Measurements from ENCODE around the gene NOXA1.
"Not testable (repeated sequence)": the region's sequence is repeated elsewhere in the genome, so short reads cannot be mapped to it uniquely, and the experiment has no call there.

The NOXA1 gene

GRCh38 chr9:137404961-137405567 lies 18.1 kb upstream of the NOXA1 start:
- DNase-seq (ENCODE audit: low spot score) (no peak), FAIRE-seq (no peak)

GRCh38 chr9:137405677-137406081 lies 17.5 kb upstream of the NOXA1 start:
- no peak for FAIRE-seq
- no peak for DNase-seq (ENCODE audit: low spot score)

GRCh38 chr9:137406085-137406760 lies 17.0 kb upstream of the NOXA1 start:
- FAIRE-seq, result no peak

GRCh38 chr9:137406876-137407589 lies 16.2 kb upstream of the NOXA1 start:
- DNase-seq (ENCODE audit: low spot score) (no peak), FAIRE-seq (no peak)

More at GRCh38 chr9:137406085-137406760, 17.0 kb upstream of the NOXA1 start:
- no peak for DNase-seq (ENCODE audit: low spot score)

- no peak for FAIRE-seq
- DNase-seq (ENCODE audit: low spot score), result no peak
Measured at GRCh38 chr9:137407590-137408300, 15.4 kb upstream of the NOXA1 start.

GRCh38 chr9:137408651-137409405 lies 14.4 kb upstream of the NOXA1 start:
- DNase-seq (ENCODE audit: low spot score) (no peak), FAIRE-seq (no peak)

- FAIRE-seq, result no peak
- no peak for DNase-seq (ENCODE audit: low spot score)
Measured at GRCh38 chr9:137409515-137409914, 13.7 kb upstream of the NOXA1 start.

- not testable (repeated sequence) for DNase-seq (ENCODE audit: low spot score); FAIRE-seq
Measured at GRCh38 chr9:137410236-137410890, 12.8 kb upstream of the NOXA1 start.

- DNase-seq (ENCODE audit: low spot score) (no peak), FAIRE-seq (no peak)
Measured at GRCh38 chr9:137410891-137411249, 12.3 kb upstream of the NOXA1 start.

GRCh38 chr9:137411260-137411644 lies 11.9 kb upstream of the NOXA1 start:
- no peak for FAIRE-seq

GRCh38 chr9:137411645-137412380 lies 11.4 kb upstream of the NOXA1 start:
- FAIRE-seq, result peak; percentile 17
- DNase-seq (ENCODE audit: low spot score), result peak; percentile 96

More at GRCh38 chr9:137411260-137411644, 11.9 kb upstream of the NOXA1 start:
- peak; percentile 68 for DNase-seq (ENCODE audit: low spot score)

GRCh38 chr9:137412431-137412830 lies 10.8 kb upstream of the NOXA1 start:
- DNase-seq (ENCODE audit: low spot score) (peak; percentile 52), FAIRE-seq (no peak)

GRCh38 chr9:137415451-137415850 lies 7.7 kb upstream of the NOXA1 start:
- FAIRE-seq (no peak), DNase-seq (ENCODE audit: low spot score) (no peak)

- FAIRE-seq, result no peak
- no peak for DNase-seq (ENCODE audit: low spot score)
Measured at GRCh38 chr9:137416006-137416562, 7.1 kb upstream of the NOXA1 start.

GRCh38 chr9:137416563-137417151 lies 6.5 kb upstream of the NOXA1 start:
- no peak for DNase-seq (ENCODE audit: low spot score)
- FAIRE-seq, result no peak

- DNase-seq (ENCODE audit: low spot score) (no peak), FAIRE-seq (no peak)
Measured at GRCh38 chr9:137417161-137418021, 5.8 kb upstream of the NOXA1 start.

- no peak for DNase-seq (ENCODE audit: low spot score)
- no peak for FAIRE-seq
Measured at GRCh38 chr9:137421838-137422603, 1.2 kb upstream of the NOXA1 start.

All from urothelium cell line (cell line).